HepG2 (cell line): ENCODE data around the gene SALL4. TPM values are rescaled to one million over a fixed set of nuclear protein-coding genes. Genes with fewer than 3 reads are reported as not detected.

ENCODE experiments used
- ARID2 ChIP-seq: sonication (generic); formaldehyde crosslinking; IDR thresholded peaks from 2 replicates; pipeline ENCODE4 v1.8.1; 2022; ENCODE audit warnings: mild to moderate bottlenecking, missing genetic modification reagents, borderline replicate concordance
- ATRX ChIP-seq: sonication (generic); formaldehyde crosslinking; IDR thresholded peaks from 2 replicates; pipeline ENCODE4 v1.4.0; 2020; ENCODE audit warnings: missing genetic modification reagents, borderline replicate concordance
- ETV5 ChIP-seq: IDR thresholded peaks from 2 replicates; pipeline ENCODE4 v1.6.1; 2018; ENCODE audit warnings: missing biosample characterization, missing genetic modification reagents, inconsistent platforms, borderline replicate concordance
- IRF2 ChIP-seq: IDR thresholded peaks from 2 replicates; pipeline ENCODE4 v1.6.1; 2018; ENCODE audit warnings: missing genetic modification reagents, missing compliant biosample characterization
- JDP2 ChIP-seq: sonication (generic); formaldehyde crosslinking; IDR thresholded peaks from 2 replicates; pipeline ENCODE4 v1.8.1; 2022; ENCODE audit warnings: missing genetic modification reagents, borderline replicate concordance
- KAT2B ChIP-seq: fragments of 150-350 bp; IDR thresholded peaks from 2 replicates; pipeline ENCODE4 v1.6.1; 2014; ENCODE audit warnings: low read depth, low read length, borderline replicate concordance
- KLF12 ChIP-seq: sonication (generic); formaldehyde crosslinking; IDR thresholded peaks from 2 replicates; pipeline ENCODE4 v1.4.0; 2020; ENCODE audit warnings: missing genetic modification reagents, borderline replicate concordance
- MED1 ChIP-seq: sonication (generic); formaldehyde crosslinking; IDR thresholded peaks from 2 replicates; pipeline ENCODE4 v1.4.0; 2020; ENCODE audit warnings: missing genetic modification reagents
- MLX ChIP-seq: IDR thresholded peaks from 2 replicates; pipeline ENCODE4 v1.6.1; 2016
- NFATC3 ChIP-seq: sonication (generic); formaldehyde crosslinking; IDR thresholded peaks from 2 replicates; pipeline ENCODE4 v1.5.1; 2020; ENCODE audit warnings: mild to moderate bottlenecking, missing genetic modification reagents
- RFX3 ChIP-seq: IDR thresholded peaks from 2 replicates; pipeline ENCODE4 v1.6.1; 2016; ENCODE audit warnings: missing biosample characterization, missing genetic modification reagents
- SMARCE1 ChIP-seq: fragments of 450-650 bp; IDR thresholded peaks from 2 replicates; pipeline ENCODE4 v1.6.1; 2017; ENCODE audit warnings: borderline replicate concordance
- ZBTB42 ChIP-seq: sonication (generic); formaldehyde crosslinking; IDR thresholded peaks from 2 replicates; pipeline ENCODE4 v1.5.0; 2020; ENCODE audit warnings: mild to moderate bottlenecking, missing genetic modification reagents
- ZNF280B ChIP-seq: sonication (generic); formaldehyde crosslinking; IDR thresholded peaks from 2 replicates; pipeline ENCODE4 v1.5.0; 2020; ENCODE audit warnings: missing genetic modification reagents, mild to moderate bottlenecking, borderline replicate concordance
- ZNF317 ChIP-seq: sonication (generic); formaldehyde crosslinking; IDR thresholded peaks from 2 replicates; pipeline ENCODE4 v1.5.0; 2020; ENCODE audit warnings: mild to moderate bottlenecking, missing genetic modification reagents
- ZNF343 ChIP-seq: sonication (generic); formaldehyde crosslinking; IDR thresholded peaks from 2 replicates; pipeline ENCODE4 v1.4.0; 2020; ENCODE audit warnings: mild to moderate bottlenecking, missing genetic modification reagents
- ZNF468 ChIP-seq: sonication (generic); formaldehyde crosslinking; IDR thresholded peaks from 2 replicates; pipeline ENCODE4 v1.8.0; 2022; ENCODE audit warnings: mild to moderate bottlenecking, moderate library complexity, missing genetic modification reagents
- ZNF550 ChIP-seq: sonication (generic); formaldehyde crosslinking; IDR thresholded peaks from 2 replicates; pipeline ENCODE4 v1.4.0; 2020; ENCODE audit warnings: mild to moderate bottlenecking, missing genetic modification reagents, borderline replicate concordance
- polyA plus RNA-seq, 8 experiments: library from polyadenylated mRNA; depleted of rRNA in 3 of 8; stranded (reverse) in 7 of 8; unstranded in 1 of 8; fragments of >200 nt; fragmentation: Illumina TruSeq in 4 of 8; extraction: Trizol in 4 of 8; gene quantifications; 2 replicates each; pipeline versions ENCODE4 v1.2.1 to v1.2.3, GENCODE V29; 2011 to 2016; ENCODE audit warnings: low read depth in 4 of 8, missing spikeins in 1 of 8, mixed read lengths in 1 of 8; ENCODE audit not compliant: insufficient read depth in 1 of 8
- total RNA-seq, 5 experiments: library from RNA; depleted of rRNA; stranded (reverse); fragments of >200 nt; fragmentation: Illumina TruSeq; extraction: Trizol; gene quantifications; 2 replicates each; pipeline ENCODE4 v1.2.3, GENCODE V29; 2016; ENCODE audit warnings: low read depth in 1 of 5
- TF ChIP-seq, protein P1 (sequence below): sonication (generic); formaldehyde crosslinking; IDR thresholded peaks from 2 replicates; pipeline ENCODE4 v1.4.0; 2020; ENCODE audit warnings: missing genetic modification reagents; ENCODE audit errors: not compliant biosample characterization
- TF ChIP-seq, protein P2 (sequence below): sonication (generic); formaldehyde crosslinking; IDR thresholded peaks from 2 replicates; pipeline ENCODE4 v1.5.0; 2020; ENCODE audit warnings: missing genetic modification reagents
- TF ChIP-seq, protein P3 (sequence below): sonication (generic); formaldehyde crosslinking; IDR thresholded peaks from 2 replicates; pipeline ENCODE4 v1.9.0; 2021; ENCODE audit warnings: missing genetic modification reagents, borderline replicate concordance
- TF ChIP-seq, protein P4 (sequence below): sonication (generic); formaldehyde crosslinking; IDR thresholded peaks from 2 replicates; pipeline ENCODE4 v1.5.0; 2020; ENCODE audit warnings: missing genetic modification reagents

The SALL4 gene
- total and polyA plus RNA-seq, 2 of the 13 experiments (the other 11 are each of a cell fraction or from before 2014, with no cell fraction given), result 0.33 to 1.8 TPM

GRCh38 chr20:51801122-51801822 is 1.0 kb downstream of the SALL4 start (continued):
- TF ChIP-seq, protein P1, sequence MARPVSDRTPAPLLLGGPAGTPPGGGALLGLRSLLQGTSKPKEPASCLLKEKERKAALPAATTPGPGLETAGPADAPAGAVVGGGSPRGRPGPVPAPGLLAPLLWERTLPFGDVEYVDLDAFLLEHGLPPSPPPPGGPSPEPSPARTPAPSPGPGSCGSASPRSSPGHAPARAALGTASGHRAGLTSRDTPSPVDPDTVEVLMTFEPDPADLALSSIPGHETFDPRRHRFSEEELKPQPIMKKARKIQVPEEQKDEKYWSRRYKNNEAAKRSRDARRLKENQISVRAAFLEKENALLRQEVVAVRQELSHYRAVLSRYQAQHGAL (CRISPR knock-in tag), result no peak
- TF ChIP-seq ATRX (CRISPR knock-in tag) (no peak), KAT2B (no peak), ETV5 (CRISPR knock-in tag) (no peak), SMARCE1 (no peak), ZNF468 (no peak), ARID2 (CRISPR knock-in tag) (no peak), ZNF280B (CRISPR knock-in tag) (no peak), ZBTB42 (CRISPR knock-in tag) (0 out of 2 replicates have a peak, but pooled peaks have one; percentile 45), MED1 (CRISPR knock-in tag) (no peak; the same call in 1 of the 2 replicates), KLF12 (CRISPR knock-in tag) (no peak; the same call in 1 of the 2 replicates), ZNF343 (no peak), IRF2 (CRISPR knock-in tag) (no peak), MLX (CRISPR knock-in tag) (no peak), RFX3 (CRISPR knock-in tag) (no peak), NFATC3 (no peak), ZNF550 (CRISPR knock-in tag) (no peak), ZNF317 (CRISPR knock-in tag) (no peak), JDP2 (CRISPR knock-in tag) (no peak)
- TF ChIP-seq, protein P2, sequence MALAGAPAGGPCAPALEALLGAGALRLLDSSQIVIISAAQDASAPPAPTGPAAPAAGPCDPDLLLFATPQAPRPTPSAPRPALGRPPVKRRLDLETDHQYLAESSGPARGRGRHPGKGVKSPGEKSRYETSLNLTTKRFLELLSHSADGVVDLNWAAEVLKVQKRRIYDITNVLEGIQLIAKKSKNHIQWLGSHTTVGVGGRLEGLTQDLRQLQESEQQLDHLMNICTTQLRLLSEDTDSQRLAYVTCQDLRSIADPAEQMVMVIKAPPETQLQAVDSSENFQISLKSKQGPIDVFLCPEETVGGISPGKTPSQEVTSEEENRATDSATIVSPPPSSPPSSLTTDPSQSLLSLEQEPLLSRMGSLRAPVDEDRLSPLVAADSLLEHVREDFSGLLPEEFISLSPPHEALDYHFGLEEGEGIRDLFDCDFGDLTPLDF (CRISPR knock-in tag), result no peak
- TF ChIP-seq, protein P3, sequence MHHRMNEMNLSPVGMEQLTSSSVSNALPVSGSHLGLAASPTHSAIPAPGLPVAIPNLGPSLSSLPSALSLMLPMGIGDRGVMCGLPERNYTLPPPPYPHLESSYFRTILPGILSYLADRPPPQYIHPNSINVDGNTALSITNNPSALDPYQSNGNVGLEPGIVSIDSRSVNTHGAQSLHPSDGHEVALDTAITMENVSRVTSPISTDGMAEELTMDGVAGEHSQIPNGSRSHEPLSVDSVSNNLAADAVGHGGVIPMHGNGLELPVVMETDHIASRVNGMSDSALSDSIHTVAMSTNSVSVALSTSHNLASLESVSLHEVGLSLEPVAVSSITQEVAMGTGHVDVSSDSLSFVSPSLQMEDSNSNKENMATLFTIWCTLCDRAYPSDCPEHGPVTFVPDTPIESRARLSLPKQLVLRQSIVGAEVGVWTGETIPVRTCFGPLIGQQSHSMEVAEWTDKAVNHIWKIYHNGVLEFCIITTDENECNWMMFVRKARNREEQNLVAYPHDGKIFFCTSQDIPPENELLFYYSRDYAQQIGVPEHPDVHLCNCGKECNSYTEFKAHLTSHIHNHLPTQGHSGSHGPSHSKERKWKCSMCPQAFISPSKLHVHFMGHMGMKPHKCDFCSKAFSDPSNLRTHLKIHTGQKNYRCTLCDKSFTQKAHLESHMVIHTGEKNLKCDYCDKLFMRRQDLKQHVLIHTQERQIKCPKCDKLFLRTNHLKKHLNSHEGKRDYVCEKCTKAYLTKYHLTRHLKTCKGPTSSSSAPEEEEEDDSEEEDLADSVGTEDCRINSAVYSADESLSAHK (CRISPR knock-in tag), result 0 out of 2 replicates have a peak, but pooled peaks have one; percentile 61
- TF ChIP-seq, protein P4, sequence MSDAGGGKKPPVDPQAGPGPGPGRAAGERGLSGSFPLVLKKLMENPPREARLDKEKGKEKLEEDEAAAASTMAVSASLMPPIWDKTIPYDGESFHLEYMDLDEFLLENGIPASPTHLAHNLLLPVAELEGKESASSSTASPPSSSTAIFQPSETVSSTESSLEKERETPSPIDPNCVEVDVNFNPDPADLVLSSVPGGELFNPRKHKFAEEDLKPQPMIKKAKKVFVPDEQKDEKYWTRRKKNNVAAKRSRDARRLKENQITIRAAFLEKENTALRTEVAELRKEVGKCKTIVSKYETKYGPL, result no peak
